NT2/D1 (cell line): ENCODE results near the gene OPN1MW2.
"Not testable (repeated sequence)": the region's sequence is repeated elsewhere in the genome, so short reads cannot be mapped to it uniquely, and the experiment has no call there.

Source experiments
- DNase-seq: peaks from one replicate; pipeline ENCODE4 v3.0.0-alpha.2; 2011; ENCODE audit warnings: low read depth, low spot score
- H3K27me3 ChIP-seq: 2 replicates; pipeline ENCODE4 v1.6.0; 2011; ENCODE audit warnings: mild to moderate bottlenecking; ENCODE audit not compliant: insufficient read length, insufficient read depth
- H3K36me3 ChIP-seq: 2 replicates; pipeline ENCODE4 v1.6.1; 2011; ENCODE audit warnings: mild to moderate bottlenecking, low read length, mixed read lengths; ENCODE audit not compliant: insufficient read depth, insufficient read length
- H3K4me1 ChIP-seq: 2 replicates; pipeline ENCODE4 v1.5.1; 2011; ENCODE audit not compliant: insufficient read depth, insufficient read length
- H3K4me3 ChIP-seq: 2 replicates; pipeline ENCODE4 v1.5.1; 2011; ENCODE audit warnings: low read depth; ENCODE audit not compliant: insufficient read length
- H3K9ac ChIP-seq: 2 replicates; pipeline ENCODE4 v1.6.0; 2011; ENCODE audit warnings: low read depth; ENCODE audit not compliant: insufficient read length
- H3K9me3 ChIP-seq: 2 replicates; pipeline ENCODE4 v1.5.1; 2011; ENCODE audit warnings: mild to moderate bottlenecking, low read length; ENCODE audit not compliant: insufficient read depth

Gene OPN1MW2

DNA sequence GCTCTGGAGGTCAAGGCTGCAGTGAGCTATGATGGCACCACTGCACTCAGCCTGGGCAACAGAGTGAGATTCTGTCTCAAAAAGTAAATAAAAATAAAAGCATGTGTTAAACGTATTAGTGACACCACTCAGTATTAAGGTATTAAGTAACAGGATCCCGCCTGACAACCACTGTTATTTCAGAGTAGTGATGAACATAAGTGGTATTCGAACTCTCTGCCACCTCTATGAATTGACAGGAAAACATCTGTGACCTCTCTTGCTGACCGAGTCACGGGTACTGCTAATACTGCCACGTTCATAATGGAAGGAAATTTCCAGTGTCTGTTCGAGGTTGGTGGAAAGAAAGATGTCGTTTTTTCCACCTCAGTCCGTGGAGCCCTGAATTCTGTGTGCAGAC, 7.2 kb downstream of the OPN1MW2 start:
- not testable (repeated sequence) for H3K9me3 ChIP-seq, H3K36me3 ChIP-seq, DNase-seq, H3K27me3 ChIP-seq, H3K4me3 ChIP-seq, H3K4me1 ChIP-seq, H3K9ac ChIP-seq

DNA sequence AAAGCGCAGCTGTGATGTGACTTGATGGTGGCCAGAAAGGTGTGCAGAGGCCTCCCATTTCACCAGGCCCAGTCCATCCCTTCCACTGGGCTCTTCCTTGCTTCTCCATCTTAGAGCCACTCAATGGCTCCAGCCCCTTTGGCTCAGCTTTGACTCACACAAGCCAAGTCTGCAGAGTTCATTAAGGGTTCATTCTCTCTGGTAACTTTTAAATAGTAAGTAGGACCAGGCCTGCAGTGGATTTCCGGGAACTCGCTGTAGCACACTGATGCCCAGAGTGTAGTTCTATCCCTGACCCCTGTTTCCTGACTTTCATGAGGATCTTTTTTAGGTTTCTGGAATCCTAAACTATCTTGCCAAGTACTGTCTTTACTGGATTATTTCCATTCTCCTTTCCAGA, 11.9 kb downstream of the OPN1MW2 start:
- H3K9me3 ChIP-seq, H3K4me1 ChIP-seq, H3K4me3 ChIP-seq, DNase-seq, H3K27me3 ChIP-seq, H3K9ac ChIP-seq, H3K36me3 ChIP-seq: not testable (repeated sequence)

DNA sequence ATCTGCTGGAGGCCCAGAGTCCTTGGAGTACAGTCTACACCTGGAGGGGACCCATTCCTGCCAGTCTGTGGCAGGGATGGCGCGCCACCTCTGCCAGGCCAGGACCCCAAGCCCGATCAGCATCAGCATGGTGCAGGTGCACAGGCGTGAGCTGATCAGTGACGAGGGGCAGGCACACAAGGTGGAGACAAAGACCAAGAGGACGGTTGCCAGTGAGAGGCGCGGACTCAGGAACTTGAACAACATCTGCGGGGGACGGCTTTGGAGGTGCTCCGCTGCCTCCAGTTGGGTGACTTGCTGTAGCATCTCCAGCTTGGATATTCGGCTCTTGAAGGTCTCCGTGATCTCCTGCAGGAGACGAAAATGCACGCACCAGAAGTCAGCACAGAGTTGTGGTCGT, 14.1 kb downstream of the OPN1MW2 start:
- H3K9me3 ChIP-seq, H3K36me3 ChIP-seq, H3K27me3 ChIP-seq, H3K9ac ChIP-seq, DNase-seq, H3K4me1 ChIP-seq, H3K4me3 ChIP-seq: not testable (repeated sequence)

DNA sequence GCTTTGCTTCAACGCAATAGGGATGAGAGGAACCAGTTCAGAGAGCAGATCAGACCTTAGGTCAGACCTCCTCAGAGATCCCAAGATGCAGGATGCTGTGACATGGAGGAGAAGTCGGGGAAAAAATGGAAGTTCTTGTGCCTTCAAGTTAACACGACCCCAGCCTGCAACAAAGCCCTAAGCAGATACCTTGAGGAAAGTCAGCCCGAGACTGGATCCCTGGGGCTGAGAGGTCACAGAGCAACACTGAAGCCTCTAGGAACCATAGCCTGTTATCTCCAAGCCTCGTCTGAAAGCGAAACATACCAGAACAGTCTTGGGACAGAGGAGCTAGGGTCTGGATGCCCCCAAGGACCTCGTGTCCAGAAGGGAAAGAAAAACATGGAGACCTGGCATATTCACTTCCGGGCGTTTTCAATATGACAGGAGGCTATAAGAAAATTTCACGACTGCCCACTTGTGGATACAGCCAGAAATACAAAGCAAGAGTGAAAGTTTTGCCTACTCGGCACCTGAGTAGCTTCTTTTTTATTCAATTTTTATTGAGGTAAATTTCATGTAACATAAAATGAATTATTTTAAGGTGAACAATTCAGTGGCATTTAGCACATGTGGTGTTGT, 19.5 kb downstream of the OPN1MW2 start:
- not testable (repeated sequence) for DNase-seq, H3K9ac ChIP-seq, H3K27me3 ChIP-seq, H3K4me1 ChIP-seq, H3K9me3 ChIP-seq, H3K4me3 ChIP-seq, H3K36me3 ChIP-seq

DNA sequence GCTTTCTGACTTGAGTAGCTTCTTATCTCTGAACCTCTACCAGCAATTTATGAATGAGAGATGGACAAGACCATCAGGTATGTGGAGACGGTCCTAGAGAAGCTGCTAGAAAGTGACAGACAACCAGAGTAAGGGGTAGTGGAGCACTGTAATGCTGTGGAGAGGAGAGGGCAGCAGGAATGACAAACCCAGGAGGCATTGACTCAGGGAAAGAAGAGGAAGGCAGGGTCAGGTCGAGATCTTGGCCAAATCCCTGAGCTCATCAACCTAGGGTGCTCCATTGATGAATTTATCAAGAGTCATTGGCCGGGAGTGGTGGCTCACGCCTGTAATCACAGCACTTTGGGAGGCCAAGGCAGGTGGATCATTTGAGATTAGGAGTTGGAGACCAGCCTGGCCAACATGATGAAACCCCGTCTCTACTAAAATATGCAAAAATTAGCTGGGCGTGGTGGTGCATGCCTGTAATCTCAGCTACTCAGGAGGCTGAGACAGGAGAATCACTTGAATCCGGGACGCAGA, 20.5 kb downstream of the OPN1MW2 start:
- DNase-seq, H3K9ac ChIP-seq, H3K4me1 ChIP-seq, H3K4me3 ChIP-seq, H3K27me3 ChIP-seq, H3K9me3 ChIP-seq, H3K36me3 ChIP-seq: not testable (repeated sequence)

DNA sequence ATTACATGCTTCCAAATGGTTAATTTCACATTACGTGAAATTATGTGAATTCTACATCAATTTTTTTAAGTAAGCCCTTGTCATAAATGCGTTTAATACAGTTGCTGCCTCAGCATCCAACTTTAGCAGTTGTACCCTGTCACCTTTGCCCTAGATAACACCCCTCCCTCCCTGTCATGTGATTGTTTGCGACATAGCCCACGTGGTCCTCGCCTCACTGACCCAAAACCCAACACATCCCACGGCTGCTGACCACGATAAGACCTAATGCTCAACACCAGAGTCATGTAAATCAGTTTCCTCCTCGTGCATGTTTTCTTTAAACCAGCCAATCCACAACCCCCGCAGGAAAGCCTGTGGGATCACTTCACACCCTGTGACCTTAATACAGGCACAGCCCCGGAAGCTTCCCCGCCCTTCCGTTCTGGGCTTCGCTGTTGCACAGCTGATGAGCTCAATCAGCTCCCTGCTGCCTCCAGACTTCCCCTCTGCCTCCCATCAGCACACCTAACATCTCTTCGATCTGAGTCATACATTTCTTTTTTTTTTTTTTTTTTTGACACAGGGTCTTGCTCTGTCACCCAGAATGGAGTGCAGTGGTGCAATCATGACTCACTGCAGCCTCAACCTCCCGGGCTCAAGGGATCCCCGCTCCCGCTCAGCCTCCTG, 28.0 kb downstream of the OPN1MW2 start:
- not testable (repeated sequence) for H3K4me3 ChIP-seq, H3K9ac ChIP-seq, H3K36me3 ChIP-seq, H3K27me3 ChIP-seq, H3K9me3 ChIP-seq, DNase-seq, H3K4me1 ChIP-seq

DNA sequence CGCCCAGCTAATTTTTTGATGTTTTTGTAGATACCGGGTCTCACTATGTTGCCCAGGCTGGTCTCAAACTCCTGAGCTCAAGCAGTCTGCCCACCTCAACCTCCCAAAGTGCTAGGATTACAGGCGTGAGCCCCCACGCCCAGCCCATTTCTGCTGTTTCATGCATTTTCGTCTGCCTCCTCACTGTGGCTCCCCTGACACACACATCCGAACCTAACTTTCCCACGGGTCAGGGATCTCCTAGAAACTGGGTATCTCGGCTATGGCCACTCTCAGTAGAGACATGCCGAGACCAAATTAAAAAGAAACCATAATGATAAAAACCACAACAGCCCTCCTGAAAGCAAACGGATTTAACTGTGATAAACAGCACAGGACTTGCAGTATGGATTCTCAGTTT, 28.5 kb downstream of the OPN1MW2 start:
- H3K9ac ChIP-seq, H3K4me1 ChIP-seq, H3K4me3 ChIP-seq, DNase-seq, H3K9me3 ChIP-seq, H3K36me3 ChIP-seq, H3K27me3 ChIP-seq: not testable (repeated sequence)

DNA sequence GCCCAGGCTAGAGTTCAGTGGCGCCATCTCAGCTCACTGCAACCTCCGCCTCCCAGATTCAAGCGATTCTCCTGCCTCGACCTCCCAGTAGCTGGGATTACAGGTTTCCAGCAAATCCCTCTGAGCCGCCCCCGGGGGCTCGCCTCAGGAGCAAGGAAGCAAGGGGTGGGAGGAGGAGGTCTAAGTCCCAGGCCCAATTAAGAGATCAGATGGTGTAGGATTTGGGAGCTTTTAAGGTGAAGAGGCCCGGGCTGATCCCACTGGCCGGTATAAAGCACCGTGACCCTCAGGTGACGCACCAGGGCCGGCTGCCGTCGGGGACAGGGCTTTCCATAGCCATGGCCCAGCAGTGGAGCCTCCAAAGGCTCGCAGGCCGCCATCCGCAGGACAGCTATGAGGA, 37.7 kb downstream of the OPN1MW2 start, which contains the start of gene OPN1MW3:
Gene OPN1MW3 (plus strand): TSS at position 301 of the 400 bp plus-strand sequence. CDS start 38 bp downstream, at position 339.
- H3K4me3 ChIP-seq, H3K9ac ChIP-seq, H3K36me3 ChIP-seq, H3K4me1 ChIP-seq, DNase-seq, H3K27me3 ChIP-seq, H3K9me3 ChIP-seq: not testable (repeated sequence)

DNA sequence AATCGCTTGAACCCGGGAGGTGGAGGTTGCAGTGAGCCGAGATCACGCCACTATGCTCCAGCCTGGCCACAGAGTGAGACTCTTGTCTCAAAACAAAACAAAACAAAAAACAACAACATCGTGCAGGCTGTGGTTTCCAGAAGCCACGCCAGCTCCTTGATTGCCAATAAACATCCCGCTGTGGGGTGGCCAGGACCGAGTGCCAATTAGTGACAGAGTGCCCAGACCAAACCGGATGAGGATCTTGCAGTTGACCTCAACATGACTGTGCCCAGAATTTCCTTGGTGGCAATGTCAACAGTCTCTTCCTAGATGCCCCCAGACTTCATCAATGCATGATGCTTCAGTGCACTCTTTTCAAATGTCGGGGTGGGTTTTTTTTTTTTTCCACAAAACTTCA, 39.2 kb downstream of the OPN1MW2 start:
- H3K27me3 ChIP-seq, H3K4me3 ChIP-seq, H3K9ac ChIP-seq, DNase-seq, H3K36me3 ChIP-seq, H3K4me1 ChIP-seq, H3K9me3 ChIP-seq: not testable (repeated sequence)

DNA sequence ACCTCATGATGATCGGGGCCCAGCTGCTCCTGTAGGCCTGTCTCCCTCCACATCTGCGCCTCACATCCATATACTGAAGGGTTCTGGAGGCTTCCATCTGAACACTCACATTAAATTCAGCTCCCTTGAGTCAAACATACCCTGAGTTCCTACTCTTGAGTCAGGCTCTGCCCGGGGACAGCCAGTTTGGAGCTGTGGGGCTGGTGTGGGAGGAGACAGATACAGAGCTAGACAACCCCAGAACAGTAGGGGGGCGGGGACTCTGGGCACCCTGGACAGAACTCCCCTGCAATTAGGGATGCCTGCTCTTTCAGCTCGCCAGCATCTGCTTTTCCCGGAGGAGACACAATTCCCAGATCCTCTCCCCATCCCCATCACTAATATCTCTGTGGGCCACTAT, 43.5 kb downstream of the OPN1MW2 start:
- not testable (repeated sequence) for H3K4me1 ChIP-seq, H3K9me3 ChIP-seq, DNase-seq, H3K27me3 ChIP-seq, H3K9ac ChIP-seq, H3K4me3 ChIP-seq, H3K36me3 ChIP-seq

DNA sequence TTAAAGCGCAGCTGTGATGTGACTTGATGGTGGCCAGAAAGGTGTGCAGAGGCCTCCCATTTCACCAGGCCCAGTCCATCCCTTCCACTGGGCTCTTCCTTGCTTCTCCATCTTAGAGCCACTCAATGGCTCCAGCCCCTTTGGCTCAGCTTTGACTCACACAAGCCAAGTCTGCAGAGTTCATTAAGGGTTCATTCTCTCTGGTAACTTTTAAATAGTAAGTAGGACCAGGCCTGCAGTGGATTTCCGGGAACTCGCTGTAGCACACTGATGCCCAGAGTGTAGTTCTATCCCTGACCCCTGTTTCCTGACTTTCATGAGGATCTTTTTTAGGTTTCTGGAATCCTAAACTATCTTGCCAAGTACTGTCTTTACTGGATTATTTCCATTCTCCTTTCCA, 49.7 kb downstream of the OPN1MW2 start:
- not testable (repeated sequence) for H3K9me3 ChIP-seq, H3K9ac ChIP-seq, H3K4me1 ChIP-seq, H3K4me3 ChIP-seq, H3K36me3 ChIP-seq, DNase-seq, H3K27me3 ChIP-seq
